ENCODE measurements around the gene SON. TPM values are rescaled to one million over a fixed set of nuclear protein-coding genes. Genes with fewer than 3 reads are reported as not detected.

The SON gene
- total RNA-seq, 1 experiment from 2014 or later: 73.8 TPM

DNA sequence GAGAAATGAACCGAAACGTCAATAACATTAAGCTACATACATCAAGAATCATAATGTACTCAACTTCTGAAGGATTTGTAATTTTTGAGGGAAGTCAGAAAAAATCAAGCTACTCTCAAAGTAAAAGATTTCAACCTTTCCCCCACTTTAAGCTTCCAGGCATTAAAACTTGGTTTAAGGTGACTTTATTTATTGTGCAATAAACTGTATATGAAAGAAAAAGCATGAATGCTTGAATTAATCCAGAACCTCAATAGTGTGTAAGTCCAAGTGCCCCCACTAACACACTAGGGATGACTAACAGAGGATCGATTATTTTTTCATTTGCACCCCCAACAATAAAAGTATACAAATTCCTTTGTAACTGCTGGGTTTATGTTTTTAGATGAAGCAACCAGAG lies 11.8 kb upstream of the SON start:
- H3K36me3 ChIP-seq (replicated peaks; ENCODE audit: control insufficient read depth, insufficient read depth, low read length): peaks cover 52% of the 10 kb centered on the region

DNA sequence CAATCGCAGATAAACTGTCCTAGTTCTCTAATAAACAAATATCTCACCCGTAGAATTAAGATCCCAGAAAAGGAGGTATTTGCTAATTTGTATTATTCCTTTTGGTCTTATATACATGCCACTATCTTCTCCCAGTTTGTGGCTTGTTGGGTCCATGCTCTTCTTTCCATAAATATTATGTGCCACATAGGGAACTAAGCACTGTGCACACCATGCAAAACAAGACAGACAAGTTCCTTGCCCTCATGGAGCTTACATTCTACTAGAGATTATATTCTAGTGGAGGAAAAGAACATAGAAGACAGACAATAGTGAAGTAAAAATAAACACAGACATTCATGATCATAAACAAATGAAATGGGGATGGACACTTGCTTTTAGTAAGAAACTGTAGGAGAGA lies 5.6 kb upstream of the SON start:
- Histone ChIP-seq H3K36me3 (replicated peaks; ENCODE audit: control insufficient read depth, insufficient read depth, low read length) (peaks cover 40% of the 10 kb centered on the region), H3K27me3 (ENCODE audit: control insufficient read depth, insufficient read depth, low read length) (no peaks in the 10 kb centered on the region), H3K4me3 (ENCODE audit: insufficient read depth, low read depth, low read length) (no peak overlapping the region)
- DNase-seq: no peak

More for the DNA sequence above, 11.8 kb upstream of the SON start:
- DNase-seq: no peak
- Histone ChIP-seq H3K27me3 (ENCODE audit: control insufficient read depth, insufficient read depth, low read length) (no peaks in the 10 kb centered on the region), H3K4me3 (ENCODE audit: insufficient read depth, low read depth, low read length) (no peak overlapping the region)

DNA sequence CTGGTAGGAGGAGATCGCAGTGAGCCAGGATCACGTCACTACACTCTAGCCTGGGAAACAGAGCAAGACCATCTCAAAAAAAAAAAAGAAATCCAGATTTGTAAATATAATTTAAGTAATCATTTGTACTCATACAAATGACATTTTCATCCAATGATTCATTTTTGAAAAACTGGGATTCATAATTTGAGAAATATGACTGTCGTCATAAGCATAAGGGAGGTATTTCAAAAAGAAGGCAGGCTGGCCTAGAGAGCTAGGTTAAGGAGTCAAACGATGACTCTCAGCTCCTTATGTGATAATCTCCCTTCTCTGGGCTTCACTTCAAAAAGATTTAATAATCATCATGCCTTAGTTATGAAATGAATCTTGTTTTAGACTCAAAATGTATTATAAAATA lies 3.2 kb upstream of the SON start:
- Histone ChIP-seq H3K4me3 (ENCODE audit: insufficient read depth, low read depth, low read length) (no peak overlapping the region), H3K27me3 (ENCODE audit: control insufficient read depth, insufficient read depth, low read length) (no peaks in the 10 kb centered on the region), H3K36me3 (replicated peaks; ENCODE audit: control insufficient read depth, insufficient read depth, low read length) (peaks cover 22% of the 10 kb centered on the region)
- no peak for DNase-seq

DNA sequence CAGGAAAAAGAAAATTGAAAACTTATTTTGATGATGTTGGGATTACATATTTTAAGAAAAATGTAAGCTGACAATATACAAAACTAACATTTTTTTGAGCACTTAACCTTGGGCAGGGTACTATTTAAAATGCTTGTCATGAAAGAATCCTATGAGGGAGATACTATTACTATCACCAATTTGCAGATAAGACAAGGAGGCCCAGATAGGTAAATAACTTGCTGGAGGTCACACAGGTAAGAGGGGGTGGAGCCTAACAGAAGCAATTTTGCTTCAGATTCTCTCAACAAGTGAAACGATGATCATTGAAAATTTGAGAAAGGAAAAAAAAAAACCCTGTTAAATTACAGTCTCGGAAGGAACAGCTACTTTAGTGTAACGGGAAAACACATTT lies 2.1 kb upstream of the SON start:
- Histone ChIP-seq H3K36me3 (replicated peaks; ENCODE audit: control insufficient read depth, insufficient read depth, low read length) (peaks cover 18% of the 10 kb centered on the region), H3K4me3 (ENCODE audit: insufficient read depth, low read depth, low read length) (peak overlapping the region; percentile 96; the same call in 1 of the 2 replicates), H3K27me3 (ENCODE audit: control insufficient read depth, insufficient read depth, low read length) (no peaks in the 10 kb centered on the region)
- no peak for DNase-seq

DNA sequence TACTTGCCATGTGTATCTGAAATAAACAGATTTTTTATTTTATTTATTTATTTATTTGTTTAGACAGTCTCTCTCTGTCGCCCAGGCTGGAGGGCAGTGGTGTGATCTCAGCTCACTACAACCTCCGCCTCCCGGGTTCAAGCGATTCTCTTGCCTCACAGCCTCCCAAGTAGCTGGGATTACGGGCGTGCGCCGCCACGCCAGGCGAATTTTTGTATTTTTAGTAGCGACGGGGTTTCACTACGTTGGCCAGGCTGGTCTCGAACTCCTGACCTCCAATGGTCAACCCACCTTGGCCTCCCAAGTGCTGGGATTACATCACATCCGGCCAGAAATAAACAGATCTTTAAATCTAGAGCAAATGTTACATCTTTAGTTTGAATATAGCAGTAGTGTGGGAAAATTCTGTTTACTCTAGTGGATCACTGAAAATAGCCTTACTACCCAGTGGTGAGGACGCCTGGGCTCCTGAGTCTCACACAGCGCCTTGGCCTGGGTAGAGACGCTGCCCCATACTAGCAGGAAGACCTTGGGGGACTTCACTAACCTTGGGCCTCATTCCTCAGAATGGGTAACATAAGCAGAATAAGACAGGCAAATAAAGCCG lies 1.6 kb upstream of the SON start:
- DNase-seq: no peak
- H3K36me3 ChIP-seq (replicated peaks; ENCODE audit: control insufficient read depth, insufficient read depth, low read length): peaks cover 16% of the 10 kb centered on the region
- H3K27me3 ChIP-seq (ENCODE audit: control insufficient read depth, insufficient read depth, low read length): no peaks in the 10 kb centered on the region
- peak overlapping the region; percentile 96 for H3K4me3 ChIP-seq (ENCODE audit: insufficient read depth, low read depth, low read length)

DNA sequence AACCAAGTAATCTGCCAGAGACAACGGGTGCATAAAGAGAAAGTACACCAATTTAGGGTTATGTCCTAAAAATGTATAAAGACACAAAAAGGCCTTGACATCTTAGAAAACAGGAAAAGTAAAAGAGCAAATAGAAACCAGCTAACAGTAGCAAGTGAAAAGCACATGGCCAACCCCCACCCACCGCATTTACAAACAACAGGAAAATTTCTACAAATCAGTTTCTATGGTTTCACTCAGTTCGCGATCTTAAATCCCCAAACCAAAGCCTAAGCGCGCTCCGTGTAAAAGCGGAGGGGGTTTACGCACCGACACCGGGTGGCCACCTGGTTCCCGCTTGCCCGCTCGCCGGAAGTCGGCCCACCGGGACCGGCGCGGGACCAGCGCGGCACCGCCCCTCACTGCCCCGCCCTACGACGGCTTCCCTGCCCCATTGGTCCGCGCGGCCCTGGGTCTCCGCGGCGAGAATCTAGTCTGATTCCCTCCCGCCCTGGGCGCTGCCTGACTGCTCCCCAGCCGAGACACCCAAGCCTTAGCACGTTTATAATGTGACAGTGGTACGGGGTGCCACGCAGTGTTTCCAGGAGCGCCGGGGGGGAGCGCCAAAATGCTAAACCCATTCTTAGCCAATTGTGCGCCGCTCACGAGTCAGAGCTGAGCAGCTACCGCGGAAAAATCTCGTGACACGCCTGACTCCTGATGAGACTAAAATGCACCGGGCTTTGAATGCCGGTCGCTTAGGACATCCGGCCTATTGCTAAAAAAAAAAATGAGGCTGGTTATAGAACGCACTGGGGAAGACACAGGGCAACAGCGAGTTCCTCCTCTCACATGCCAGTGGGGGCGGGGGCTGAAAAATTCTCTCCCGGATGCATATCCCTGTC lies 840 bp upstream of the SON start, which contains the start of gene GART:
GART (minus strand) TSS at position 362 of the 884 bp plus-strand sequence. CDS start 2,802 bp downstream, outside the sequence.
- Histone ChIP-seq H3K4me3 (ENCODE audit: insufficient read depth, low read depth, low read length) (peak within 1 kb of the TSS; percentile 96), H3K27me3 (ENCODE audit: control insufficient read depth, insufficient read depth, low read length) (no peaks in the 10 kb centered on the region), H3K36me3 (replicated peaks; ENCODE audit: control insufficient read depth, insufficient read depth, low read length) (peaks cover 15% of the 10 kb centered on the region)
- DNase-seq: peak; percentile 92

DNA sequence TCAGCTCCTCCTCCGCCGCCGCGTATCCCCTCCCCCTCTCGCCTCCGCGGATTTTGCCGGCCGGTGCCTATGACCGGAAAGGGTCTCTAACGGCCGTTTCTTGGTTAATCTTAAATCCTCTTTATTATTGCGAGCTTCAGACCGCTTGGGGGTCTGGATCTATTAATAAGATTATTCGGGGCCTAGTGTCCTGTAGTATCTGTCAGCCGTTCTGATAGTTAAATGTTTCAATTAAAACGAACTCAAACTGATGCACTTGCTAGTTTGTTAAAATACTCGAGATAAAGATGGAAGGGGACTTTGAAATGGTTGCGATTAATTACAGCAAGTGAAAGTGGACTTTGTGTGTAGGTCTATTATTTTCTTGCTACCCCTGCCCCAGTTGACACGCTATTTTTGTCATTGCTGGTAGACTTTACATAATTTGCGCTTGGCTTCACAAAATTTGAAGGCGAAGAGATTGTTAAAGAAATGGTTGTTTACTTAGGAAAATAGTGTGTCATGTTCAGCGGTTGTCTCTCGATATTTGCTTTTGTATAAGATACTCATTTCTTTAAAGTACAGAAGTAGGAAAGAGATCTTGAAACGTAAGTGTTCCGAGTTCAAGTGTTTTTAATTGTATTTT lies 779 bp downstream of the SON start:
- Histone ChIP-seq H3K27me3 (ENCODE audit: control insufficient read depth, insufficient read depth, low read length) (no peaks in the 10 kb centered on the region), H3K4me3 (ENCODE audit: insufficient read depth, low read depth, low read length) (peak overlapping the region; percentile 96), H3K36me3 (replicated peaks; ENCODE audit: control insufficient read depth, insufficient read depth, low read length) (peaks cover 13% of the 10 kb centered on the region)
- no peak for DNase-seq

DNA sequence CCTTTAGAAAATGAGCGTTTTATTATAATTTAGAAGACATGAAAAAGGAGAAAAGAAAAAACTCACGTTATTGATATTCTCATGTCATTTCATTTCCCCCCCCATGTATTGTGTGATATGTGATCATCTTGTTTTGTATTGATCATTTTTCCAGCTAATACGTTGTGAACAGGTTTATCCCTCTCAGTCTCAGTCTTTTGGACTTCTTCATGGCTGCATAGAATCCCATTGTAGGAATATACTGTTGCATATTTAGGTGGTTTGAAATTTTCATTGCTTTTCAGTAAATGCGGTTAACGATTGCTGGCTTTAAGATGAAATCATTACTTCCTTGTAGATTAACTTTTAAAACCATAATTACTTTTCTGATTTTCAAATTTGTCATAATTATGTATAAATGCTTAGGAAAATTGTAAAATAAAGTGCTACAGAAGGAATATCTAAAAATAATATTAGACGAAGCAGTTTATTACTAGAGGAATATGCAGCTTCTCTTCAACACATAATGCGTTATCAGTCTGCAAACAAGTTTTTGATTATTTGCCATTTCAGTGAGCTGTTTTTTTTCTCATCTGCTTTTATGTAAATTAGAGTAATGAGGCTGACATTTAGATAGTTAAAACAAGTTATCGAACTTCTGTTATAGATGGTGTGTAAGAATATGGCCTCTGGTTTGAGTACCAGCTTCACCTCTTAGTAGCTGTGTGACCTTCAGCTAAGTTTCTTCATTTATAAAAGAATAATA lies 1.8 kb downstream of the SON start:
- peak overlapping the region; percentile 96 for H3K4me3 ChIP-seq (ENCODE audit: insufficient read depth, low read depth, low read length)
- peaks cover 11% of the 10 kb centered on the region for H3K36me3 ChIP-seq (replicated peaks; ENCODE audit: control insufficient read depth, insufficient read depth, low read length)

DNA sequence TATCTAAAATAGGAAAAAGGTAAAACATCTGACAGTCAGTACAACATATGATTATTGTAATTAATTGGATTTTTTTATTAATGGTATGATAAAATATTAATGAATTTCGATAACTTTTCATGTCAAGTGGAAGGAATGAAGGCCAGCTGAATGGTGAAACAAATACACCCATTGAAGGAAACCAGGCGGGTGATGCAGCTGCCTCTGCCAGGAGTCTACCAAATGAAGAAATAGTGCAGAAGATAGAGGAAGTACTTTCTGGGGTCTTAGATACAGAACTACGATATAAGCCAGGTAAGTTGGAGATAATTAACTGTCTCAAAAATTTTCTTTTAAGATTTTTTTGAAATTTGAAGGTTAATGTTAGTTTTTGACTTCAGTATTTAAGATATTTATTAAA lies 3.2 kb downstream of the SON start:
- Histone ChIP-seq H3K36me3 (replicated peaks; ENCODE audit: control insufficient read depth, insufficient read depth, low read length) (peaks cover 23% of the 10 kb centered on the region), H3K27me3 (ENCODE audit: control insufficient read depth, insufficient read depth, low read length) (no peaks in the 10 kb centered on the region), H3K4me3 (ENCODE audit: insufficient read depth, low read depth, low read length) (no peak overlapping the region)
- no peak for DNase-seq

More for the DNA sequence above, 1.8 kb downstream of the SON start:
- no peak for DNase-seq
- H3K27me3 ChIP-seq (ENCODE audit: control insufficient read depth, insufficient read depth, low read length): no peaks in the 10 kb centered on the region

DNA sequence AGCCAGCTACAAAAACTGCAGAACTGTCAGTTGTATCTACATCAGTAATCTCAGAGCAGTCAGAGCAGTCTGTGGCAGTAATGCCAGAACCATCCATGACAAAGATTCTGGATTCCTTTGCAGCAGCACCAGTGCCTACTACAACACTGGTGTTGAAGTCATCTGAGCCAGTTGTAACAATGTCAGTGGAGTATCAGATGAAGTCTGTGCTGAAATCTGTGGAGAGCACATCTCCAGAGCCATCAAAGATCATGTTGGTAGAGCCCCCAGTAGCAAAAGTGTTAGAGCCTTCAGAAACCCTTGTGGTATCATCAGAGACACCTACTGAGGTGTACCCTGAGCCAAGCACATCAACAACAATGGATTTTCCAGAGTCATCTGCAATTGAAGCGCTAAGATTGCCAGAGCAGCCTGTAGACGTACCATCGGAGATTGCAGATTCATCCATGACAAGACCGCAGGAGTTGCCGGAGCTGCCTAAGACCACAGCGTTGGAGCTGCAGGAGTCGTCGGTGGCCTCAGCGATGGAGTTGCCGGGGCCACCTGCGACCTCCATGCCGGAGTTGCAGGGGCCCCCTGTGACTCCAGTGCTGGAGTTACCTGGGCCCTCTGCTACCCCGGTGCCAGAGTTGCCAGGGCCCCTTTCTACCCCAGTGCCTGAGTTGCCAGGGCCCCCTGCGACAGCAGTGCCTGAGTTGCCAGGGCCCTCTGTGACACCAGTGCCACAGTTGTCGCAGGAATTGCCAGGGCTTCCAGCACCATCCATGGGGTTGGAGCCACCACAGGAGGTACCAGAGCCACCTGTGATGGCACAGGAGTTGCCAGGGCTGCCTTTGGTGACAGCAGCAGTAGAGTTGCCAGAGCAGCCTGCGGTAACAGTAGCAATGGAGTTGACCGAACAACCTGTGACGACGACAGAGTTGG lies 7.3 kb downstream of the SON start:
- no peaks in the 10 kb centered on the region for H3K27me3 ChIP-seq (ENCODE audit: control insufficient read depth, insufficient read depth, low read length)
- H3K4me3 ChIP-seq (ENCODE audit: insufficient read depth, low read depth, low read length): no peak overlapping the region
- DNase-seq: no peak
- H3K36me3 ChIP-seq (replicated peaks; ENCODE audit: control insufficient read depth, insufficient read depth, low read length): peaks cover 53% of the 10 kb centered on the region

DNA sequence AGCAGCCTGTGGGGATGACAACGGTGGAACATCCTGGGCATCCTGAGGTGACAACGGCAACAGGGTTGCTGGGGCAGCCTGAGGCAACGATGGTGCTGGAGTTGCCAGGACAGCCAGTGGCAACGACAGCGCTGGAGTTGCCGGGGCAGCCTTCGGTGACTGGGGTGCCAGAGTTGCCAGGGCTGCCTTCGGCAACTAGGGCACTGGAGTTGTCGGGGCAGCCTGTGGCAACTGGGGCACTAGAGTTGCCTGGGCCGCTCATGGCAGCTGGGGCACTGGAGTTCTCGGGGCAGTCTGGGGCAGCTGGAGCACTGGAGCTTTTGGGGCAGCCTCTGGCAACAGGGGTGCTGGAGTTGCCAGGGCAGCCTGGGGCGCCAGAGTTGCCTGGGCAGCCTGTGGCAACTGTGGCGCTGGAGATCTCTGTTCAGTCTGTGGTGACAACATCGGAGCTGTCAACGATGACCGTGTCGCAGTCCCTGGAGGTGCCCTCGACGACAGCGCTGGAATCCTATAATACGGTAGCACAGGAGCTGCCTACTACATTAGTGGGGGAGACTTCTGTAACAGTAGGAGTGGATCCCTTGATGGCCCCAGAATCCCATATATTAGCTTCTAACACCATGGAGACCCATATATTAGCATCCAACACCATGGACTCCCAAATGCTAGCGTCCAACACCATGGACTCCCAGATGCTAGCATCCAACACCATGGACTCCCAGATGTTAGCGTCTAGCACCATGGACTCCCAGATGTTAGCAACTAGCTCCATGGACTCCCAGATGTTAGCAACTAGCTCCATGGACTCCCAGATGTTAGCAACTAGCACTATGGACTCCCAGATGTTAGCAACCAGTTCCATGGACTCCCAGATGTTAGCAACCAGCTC lies 8.2 kb downstream of the SON start:
- no peaks in the 10 kb centered on the region for H3K27me3 ChIP-seq (ENCODE audit: control insufficient read depth, insufficient read depth, low read length)
- H3K36me3 ChIP-seq (replicated peaks; ENCODE audit: control insufficient read depth, insufficient read depth, low read length): peaks cover 56% of the 10 kb centered on the region
- no peak for DNase-seq
- no peak overlapping the region for H3K4me3 ChIP-seq (ENCODE audit: insufficient read depth, low read depth, low read length)

DNA sequence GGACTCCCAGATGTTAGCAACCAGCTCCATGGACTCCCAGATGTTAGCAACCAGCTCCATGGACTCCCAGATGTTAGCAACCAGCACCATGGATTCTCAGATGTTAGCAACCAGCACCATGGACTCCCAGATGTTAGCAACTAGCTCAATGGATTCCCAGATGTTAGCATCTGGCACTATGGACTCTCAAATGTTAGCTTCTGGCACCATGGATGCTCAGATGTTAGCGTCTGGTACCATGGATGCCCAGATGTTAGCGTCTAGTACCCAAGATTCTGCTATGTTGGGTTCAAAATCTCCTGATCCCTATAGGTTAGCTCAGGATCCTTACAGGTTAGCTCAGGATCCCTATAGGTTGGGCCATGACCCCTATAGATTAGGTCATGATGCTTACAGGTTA lies 8.8 kb downstream of the SON start:
- DNase-seq: no peak
- Histone ChIP-seq H3K27me3 (ENCODE audit: control insufficient read depth, insufficient read depth, low read length) (no peaks in the 10 kb centered on the region), H3K4me3 (ENCODE audit: insufficient read depth, low read depth, low read length) (no peak overlapping the region), H3K36me3 (replicated peaks; ENCODE audit: control insufficient read depth, insufficient read depth, low read length) (peaks cover 54% of the 10 kb centered on the region)
